GM12875 (cell line): ENCODE data around the gene RNU5B-1.
"Not testable (repeated sequence)": the region's sequence is repeated elsewhere in the genome, so short reads cannot be mapped to it uniquely, and the experiment has no call there.

ENCODE experiments used
- H3K4me3 ChIP-seq: one replicate; pipeline ENCODE4 v1.5.1; 2011; ENCODE audit warnings: low read depth, low read length, control low read depth
- TF ChIP-seq, protein P1 (sequence below): IDR thresholded peaks from 2 replicates; pipeline ENCODE4 v1.5.1; 2011; ENCODE audit warnings: low read depth, mild to moderate bottlenecking, control low read depth, inconsistent platforms, low read length, moderate library complexity, borderline replicate concordance; ENCODE audit not compliant: insufficient read depth

Gene RNU5B-1

DNA sequence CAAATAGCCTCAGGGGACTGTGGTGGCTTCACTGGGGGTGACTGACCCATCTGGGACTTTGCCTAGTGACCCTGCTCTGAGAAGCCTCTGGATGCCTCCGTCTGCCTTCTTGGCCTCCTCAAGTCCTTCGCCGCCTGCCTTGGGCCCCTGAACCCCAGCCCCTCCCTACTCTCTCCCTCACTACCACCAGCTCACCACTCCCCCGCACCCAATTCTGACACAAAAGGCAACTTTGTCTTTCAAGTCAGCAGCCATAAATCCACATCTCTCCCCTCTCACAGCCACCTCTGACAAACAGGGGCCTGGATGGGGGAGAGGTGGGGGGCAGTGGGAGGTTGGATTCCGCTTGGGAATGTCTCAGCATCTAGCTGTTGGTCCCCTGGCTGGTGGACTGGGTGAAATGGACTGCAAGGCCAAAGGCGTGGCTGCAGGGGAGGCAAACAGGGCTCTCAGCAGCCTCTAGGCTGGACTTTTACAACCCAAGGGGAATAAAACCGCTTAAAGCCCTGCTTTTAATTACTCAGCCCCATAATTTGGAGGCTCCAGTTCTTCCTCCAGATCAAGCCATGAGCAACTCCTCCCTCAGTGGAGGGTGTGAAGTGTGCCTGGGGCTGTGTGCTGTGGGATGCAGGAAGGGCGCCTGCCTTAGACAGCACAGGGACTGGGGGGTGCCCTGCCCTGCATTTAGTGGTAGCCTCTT is 39.9 kb downstream of the RNU5B-1 start:
- H3K4me3 ChIP-seq, result no peak overlapping the region
- TF ChIP-seq, protein P1, sequence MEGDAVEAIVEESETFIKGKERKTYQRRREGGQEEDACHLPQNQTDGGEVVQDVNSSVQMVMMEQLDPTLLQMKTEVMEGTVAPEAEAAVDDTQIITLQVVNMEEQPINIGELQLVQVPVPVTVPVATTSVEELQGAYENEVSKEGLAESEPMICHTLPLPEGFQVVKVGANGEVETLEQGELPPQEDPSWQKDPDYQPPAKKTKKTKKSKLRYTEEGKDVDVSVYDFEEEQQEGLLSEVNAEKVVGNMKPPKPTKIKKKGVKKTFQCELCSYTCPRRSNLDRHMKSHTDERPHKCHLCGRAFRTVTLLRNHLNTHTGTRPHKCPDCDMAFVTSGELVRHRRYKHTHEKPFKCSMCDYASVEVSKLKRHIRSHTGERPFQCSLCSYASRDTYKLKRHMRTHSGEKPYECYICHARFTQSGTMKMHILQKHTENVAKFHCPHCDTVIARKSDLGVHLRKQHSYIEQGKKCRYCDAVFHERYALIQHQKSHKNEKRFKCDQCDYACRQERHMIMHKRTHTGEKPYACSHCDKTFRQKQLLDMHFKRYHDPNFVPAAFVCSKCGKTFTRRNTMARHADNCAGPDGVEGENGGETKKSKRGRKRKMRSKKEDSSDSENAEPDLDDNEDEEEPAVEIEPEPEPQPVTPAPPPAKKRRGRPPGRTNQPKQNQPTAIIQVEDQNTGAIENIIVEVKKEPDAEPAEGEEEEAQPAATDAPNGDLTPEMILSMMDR, result no peak

- no peak overlapping the region for H3K4me3 ChIP-seq
- TF ChIP-seq, protein P1, result no peak
Observed at GRCh38 chr15:65344914-65345275, 40.4 kb downstream of the RNU5B-1 start.

- H3K4me3 ChIP-seq, result no peak overlapping the region
- TF ChIP-seq, protein P1, result no peak
Observed at GRCh38 chr15:65346856-65347598, 42.5 kb downstream of the RNU5B-1 start.

DNA sequence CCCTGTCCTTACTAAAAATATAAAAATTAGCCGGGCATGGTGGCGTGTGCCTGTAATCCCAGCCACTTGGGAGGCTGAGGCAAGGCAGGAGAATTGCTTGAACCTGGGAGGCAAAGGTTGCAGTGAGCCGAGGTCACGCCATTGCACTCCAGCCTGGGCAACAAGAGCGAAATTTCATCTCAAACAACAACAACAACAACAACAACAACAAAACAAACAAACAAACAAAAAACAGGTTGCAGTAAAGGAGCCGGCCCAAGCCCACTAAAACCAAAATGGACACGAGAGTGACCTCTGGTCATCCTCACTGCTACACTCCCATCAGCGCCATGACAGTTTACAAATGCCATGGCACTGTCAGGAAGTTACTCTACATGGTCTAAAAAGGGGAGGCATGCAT is 43.3 kb downstream of the RNU5B-1 start:
- not testable (repeated sequence) for H3K4me3 ChIP-seq

DNA sequence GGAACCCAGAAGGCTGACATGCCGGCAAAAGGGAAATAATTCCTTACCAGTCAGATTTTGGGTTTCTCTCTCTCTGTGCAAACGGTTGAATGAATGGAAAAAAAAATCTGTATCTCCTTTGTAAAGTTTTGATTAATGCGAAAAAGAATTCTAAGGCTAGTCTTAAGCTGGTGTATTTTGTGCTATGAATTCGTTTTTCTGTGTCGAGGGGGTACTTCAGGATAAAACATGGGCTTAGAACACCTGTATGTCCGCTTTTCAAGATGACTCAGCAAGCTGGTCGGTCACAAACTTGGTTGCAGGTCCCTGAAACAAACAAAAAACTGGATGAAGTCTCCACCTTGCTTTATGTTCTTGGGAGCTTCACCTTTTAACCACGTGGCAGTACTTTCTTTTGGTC is 44.9 kb downstream of the RNU5B-1 start:
- H3K4me3 ChIP-seq, result no peak overlapping the region
- TF ChIP-seq, protein P1, result no peak

- H3K4me3 ChIP-seq, result not testable (repeated sequence)
Observed at GRCh38 chr15:65351972-65352371, 47.5 kb downstream of the RNU5B-1 start.
